Stimulated activated CD4-positive, alpha-beta T cell treated with anti-CD3 and anti-CD28 coated beads, Interleukin-2, amount 100 ng/mL, for 24 hours (primary cell): Measurements from ENCODE around the gene IQGAP3.

Experiments
- DNase-seq, 2 donors: peaks; one replicate each; pipeline ENCODE4 v3.0.0-alpha.2; 2020

IQGAP3 gene

DNA sequence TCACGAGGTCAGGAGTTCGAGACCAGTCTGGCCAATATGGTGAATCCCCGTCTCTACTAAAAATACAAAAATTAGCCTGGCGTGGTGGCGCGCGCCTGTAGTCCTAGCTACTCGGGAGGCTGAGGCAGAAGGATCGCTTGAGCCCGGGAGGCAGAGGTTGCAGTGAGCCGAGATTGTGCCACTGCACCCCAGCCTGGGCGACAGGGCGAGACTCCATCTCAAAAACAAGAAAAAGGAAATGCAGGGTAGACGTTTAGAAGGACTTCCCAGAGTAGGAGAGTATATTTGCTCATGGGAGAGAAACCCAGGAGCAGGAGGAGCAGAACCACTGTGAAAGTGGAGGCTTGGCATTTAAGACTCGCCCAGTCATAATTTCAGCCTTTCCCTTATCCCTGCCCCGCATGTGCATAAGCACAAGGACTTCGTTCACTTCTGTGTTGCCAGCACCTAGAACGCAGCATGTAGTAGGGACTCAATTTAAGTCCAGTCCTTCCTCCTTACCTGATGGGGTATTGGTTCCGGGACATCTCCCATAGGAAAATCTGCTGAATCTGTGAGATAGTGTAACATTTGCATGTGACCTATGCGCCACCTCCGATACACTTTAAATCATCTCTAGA, 66.6 kb downstream of the IQGAP3 start:
- DNase-seq = no peak

DNA sequence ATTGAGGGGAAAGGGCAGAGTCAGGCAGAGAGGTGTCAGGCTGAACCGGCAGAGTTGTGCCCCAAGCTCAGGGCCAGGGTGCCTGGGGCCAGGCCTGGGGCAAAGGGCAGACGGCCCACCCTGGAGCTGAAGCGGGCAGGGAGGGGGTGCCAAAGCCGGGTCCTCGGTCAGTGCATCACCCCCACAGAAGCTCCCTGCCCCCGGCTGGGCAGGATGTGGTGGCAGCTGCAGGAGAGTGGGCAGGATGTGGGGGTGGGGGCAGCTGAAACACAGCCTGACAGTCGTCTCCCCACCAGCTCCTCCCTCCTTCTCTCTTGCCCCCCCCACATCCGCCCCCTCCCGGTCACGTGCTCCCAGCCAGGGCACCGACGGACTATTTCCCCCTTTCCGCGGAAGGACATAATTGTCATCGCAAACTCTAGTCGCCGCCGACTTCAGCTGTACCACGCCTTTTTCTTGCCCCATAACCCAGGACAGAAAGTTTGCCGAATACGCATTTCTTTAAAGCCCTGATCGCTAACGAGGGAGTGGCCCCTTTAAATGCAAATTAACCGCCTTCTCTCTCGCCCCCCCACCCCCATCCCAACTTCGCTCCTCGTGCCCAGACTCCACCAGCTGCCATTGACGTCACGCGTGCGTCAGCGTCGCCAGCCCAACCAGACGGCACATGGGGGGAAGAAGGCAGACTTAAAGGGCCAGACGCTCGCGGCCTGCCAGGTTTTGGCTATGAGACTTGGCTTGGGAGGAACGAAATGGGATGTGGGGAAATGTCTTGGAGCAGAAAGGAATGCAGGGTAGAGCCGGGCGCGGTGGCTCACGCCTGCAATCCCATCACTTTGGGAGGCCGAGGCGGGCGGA, 67.3 kb downstream of the IQGAP3 start:
- peak; percentile 98 for DNase-seq

DNA sequence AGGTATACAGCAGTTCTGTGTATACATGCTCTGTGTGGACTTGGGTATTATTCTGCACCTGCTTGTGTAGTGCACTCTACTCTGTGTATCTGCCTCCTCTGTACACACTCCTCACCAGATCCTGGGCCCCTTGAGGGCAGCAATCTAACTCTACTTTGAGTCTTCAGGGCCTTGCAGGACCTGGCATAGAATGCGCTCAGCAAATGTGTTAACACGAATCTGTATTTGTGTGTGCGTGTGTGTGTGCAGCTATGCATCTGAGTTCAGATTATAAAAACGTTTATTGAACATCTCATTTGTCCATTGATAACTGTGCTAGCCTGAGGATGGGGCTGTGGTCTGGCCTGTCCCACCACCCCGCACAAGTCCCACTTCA, 67.9 kb downstream of the IQGAP3 start:
- DNase-seq = peak in 1 of 2 donors; percentile 47

DNA sequence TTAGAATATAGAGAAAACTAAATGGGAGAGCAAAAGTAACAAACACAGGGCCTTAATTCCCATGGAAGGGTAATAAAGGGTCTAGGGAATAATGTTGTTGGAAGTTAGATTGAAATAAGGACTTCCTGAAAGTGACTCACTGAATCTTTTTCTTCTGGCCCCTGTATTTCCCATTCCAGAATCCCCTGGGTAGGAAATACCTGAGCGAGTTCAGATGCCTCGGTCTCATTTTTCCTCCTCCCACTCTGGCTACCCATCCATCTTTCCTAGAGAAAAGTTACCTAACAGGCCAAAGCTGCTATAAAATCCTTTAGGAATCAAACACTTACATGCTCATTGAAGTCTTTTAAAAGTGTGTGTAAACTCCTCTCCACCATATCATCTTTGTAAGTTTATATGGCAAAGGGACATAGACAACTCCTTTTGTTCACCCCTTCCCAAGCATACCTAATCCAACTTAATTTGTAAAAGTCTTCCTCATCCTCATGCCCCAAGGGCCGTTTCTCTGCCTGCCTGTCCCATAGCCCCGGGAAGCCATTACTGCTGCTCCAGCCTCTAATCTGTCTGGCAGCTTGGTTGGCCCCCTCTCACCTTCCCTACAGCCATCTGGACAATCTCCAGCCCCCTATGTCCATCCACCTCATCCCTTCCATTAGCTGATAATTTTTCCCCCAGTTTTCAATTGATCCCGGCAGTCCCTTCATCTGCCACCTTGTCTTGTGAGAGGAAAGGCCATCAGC, 68.5 kb downstream of the IQGAP3 start:
- DNase-seq = no peak

DNA sequence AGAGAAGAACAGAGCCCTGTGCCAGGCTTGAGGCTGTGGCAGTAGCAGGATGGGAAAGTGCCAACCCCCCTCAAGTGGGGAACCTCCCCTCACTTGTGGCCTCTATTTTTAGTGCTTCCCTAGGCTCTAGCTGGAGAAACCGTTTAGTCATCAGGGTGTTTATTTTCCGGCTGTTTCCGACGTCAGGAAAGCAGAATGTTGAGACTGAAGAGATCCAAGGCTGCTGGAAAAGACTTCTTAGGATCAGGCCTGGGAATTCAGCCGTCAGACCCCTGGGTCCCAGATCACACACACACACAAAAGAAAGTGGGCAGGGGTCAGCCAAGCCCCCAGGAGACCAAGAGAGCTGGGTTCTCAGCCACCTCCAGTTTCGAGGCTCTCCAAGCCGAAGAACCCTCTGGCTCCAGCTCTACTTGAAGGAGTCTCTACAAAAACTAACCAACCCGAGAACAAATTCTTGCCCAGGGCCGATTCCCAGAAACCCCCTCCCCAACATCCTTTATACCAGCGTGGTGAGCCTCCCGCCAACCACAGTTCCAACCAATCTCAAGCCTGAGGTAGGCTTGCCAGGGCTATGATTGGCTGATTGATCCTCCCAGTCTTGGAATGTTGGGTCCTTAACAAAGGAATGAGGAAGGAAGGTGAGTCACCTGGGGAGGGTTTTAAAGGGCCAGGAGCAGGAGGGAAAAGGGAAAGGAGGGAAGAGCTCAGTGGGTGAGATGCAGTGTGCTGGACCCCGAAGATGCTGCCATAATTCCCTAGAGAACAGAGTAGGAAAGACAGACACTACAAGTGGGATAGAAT, 69.3 kb downstream of the IQGAP3 start:
- DNase-seq = no peak

DNA sequence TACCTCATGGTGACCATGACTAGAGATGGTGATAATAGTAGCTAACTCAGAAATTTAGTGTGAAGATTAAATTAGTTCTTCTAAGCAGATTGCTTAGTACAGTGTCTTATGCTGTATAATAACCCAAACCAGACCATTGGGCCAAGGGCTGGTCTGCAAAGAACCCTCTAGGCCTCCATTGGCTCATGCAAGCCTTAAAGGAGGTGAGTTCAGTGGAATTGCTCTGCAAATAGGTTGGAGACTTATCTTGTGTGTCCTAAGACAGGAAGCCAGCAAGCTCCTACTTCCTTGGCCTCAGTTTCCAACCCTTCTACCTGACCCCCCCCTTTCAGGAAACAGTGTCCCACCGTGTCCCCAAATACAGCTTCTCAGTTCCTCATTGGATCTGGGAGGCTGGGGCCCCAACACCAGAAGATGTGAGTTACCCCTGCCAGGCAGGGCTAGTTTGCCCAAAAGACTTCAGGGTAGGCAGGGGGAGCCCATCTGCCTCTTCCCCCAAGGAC, 69.9 kb downstream of the IQGAP3 start:
- no peak for DNase-seq

DNA sequence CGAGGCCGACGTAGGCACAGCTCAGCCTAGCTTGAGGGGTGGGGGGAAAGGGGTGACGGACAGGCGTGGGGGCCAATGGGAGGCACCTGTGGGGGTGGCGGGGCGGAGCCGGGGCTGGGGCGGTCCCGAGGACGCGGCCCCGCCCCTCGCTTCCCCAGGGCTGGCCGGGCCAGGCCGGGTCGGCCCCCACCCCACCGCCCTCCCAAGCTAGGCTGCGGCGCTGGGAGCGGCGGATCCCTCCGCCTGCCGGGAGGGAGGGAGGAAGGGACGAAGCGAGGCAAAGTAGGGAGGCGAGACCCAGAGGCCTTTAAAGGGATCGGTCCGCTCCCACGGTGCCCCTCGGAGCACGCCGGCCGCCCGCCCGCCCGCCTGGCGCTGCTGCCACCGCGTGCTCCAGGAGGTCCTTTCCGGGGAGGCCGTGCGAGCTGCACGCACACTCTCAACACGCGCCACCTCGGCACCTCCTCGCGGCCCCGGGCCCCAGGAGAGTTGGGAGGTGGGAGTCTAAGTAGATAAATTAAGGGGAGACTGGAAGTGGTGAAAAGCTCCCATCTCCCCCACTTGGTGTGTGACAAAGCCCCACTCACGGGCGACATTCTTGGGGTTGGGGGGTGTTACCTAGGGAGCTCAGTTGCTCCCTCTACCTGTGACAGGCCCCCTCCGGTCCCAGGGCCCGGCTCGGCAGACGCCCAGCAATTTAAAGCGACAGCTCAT, 71.4 kb downstream of the IQGAP3 start:
- DNase-seq = peak; percentile 93

DNA sequence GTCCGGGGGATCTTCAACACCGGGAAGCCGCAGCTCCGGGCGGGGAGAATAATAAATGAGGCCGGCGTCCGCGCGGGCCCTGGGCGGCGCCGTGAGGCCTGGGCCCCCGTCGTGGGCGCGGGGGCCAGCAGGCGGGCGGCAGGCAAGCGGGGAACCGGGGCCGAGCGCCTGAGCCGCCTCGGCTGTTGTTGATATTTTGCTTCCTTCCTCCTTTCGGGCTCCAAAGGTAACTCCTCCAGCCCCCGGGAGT, 71.9 kb downstream of the IQGAP3 start, which contains the start of gene MEF2D:
Gene MEF2D, minus strand, starts transcription at position 233 of the 250 bp plus-strand sequence. CDS start 17,483 bp downstream, outside the sequence.
- no peak for DNase-seq

DNA sequence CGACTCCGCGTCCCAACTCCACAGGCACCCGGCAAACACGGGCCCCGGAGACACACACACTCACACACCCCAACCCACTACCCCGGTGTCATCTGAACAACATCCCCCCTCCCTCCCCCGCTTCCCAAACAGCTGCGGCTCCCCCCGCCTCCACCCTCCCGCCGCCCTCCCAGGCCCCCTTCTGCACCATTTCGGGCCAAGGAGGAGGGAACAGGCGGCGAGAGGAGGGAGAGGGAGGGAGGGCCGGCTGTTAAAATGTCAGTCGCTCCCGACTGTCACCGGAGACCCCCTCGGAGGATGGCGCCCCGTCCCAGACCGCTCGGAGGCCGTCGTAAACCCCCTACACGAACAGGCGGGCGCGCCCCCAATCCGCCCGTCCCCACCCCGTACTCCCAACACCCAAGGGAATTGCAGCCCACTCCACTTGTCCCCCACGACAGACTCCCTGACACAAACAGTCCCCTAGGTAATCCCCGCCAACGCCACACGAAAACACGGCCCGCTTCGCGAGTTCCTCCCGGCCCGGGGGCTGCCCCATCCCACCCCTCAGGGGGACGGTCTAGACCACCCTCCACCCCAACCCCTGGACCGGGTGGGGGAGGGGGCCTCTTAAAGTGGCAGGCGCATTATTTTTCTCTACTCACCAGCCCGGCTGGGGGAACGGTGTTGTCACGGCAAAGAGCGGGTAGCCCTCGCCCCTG, 72.4 kb downstream of the IQGAP3 start:
- DNase-seq = peak; percentile 45 to 66

DNA sequence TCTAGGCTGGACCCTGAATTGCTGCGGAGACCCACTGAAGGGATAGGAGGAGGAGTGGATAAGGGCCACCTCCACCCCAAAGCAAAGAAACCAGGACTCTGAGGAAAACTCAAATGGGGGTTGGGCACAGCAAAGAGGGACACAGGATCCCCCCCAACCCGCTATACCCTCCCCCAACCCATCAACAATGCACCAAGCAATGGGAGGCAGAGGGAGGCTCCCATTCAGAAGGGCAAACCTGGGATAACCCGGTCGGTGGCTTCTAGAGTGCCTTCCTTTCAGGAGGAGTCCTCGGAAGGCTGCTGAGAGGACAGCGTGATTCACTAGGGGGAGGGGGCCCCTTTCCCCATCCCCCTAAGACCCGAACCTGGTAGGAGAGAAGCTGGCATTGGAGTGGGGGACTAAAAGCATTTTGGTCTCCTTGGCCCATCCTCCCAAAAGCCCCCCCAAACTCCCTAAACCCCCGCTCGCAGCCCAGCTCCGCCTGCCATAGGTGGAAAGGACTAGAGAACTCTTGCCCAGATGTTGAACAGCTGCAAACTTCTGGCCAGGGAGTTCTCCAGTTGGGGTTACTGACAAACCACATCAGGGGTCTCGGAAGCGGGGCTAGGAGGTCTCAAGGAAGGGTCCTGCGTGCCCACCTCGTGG, 73.0 kb downstream of the IQGAP3 start:
- DNase-seq = no peak

DNA sequence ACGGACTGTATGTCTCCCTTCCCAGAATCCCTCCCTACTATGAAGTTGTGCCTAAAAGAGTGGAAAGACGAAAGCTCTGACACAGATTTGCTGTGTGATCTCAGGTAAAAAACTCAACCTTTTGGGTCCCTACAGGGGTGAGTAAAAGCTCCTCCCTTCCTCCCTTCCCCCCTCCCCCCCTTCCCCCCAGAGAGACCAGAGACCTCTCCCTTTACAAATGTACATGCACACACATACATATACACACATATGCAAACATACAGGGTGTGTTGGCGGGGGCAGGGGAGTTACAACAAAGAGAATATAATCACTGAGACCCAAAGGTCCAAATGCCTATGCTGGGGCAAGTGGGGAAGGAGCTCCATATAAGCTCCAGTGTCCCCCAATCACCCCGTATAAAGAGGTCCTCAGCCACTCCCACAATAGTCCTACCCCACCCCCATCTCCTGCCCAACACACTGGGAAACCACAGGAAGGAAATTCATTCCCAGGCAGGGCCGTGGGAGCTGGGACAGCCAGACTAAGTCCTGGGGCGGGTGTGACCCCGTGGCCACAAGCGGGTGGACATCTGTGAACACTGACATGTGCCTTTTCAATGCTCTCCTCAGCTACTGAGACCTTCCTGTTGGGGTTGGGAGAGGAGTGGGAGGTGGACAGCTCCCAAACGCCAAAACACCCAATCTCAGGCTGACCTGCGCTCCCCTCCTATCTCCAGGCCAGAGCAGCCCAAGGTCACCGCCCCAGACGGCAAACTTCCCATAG, 73.8 kb downstream of the IQGAP3 start:
- no peak for DNase-seq

DNA sequence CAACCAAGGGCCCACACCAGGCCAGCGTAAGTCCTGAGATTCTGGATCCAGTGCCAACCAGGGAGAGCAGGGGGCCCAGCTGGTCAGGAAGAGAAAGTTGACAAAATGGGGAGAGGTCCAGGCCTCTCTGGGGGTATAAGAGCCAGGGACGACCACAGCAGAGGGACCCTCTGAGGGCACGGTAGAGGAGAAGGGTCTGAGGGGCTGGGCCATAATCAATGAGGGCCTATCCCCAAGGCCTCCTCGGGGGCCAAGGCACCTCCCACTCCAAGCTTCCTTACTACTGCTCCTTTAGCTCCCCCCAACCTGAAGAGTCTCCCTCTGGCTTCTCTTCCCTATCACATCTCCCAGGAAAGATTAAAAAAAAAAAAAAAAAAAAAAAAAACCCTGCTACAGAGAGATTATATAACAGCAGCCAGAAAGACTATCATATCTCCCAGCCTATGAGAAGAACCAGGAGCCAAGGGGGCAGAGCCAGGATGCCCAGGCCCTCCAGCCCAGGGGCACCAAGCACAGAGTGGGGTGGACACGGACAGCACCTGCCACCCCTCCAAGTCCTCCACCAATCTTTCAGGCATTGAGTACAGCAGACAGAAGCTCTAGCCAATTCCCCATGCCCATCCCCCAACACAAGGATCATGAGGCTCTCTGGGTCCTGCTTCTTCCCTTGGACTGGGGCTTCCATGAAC, 74.5 kb downstream of the IQGAP3 start:
- DNase-seq = no peak

DNA sequence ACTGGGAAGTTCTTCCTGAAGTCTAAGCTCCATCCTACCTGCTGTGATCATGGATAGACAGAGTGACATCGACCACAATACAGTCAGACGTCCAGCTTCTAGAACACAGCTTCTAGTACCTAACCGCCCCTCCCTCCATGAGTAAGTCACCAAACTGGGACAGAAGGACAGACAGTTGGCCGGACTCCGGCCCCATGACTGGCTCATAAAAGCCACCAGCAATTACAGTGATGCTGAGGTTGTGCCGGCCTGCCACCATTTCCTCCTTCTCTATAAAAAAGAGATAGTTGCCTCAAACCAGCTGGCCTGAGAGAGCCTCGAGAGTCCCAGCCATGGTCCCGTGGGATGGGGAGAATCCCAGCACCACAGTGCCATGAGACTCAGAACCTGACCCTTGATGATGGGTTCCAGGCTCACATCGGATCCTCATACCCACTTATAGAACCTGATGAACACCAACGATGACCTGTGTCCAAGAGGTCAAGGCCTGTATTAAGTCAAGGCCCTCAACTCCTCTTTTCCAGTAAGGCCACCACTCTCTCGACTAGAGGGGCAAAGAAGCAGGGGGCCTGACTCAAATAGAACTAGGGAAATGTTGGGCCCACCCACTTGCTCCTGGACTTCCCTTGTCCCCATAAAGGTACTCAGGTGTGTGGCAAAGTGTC, 75.2 kb downstream of the IQGAP3 start:
- no peak for DNase-seq

DNA sequence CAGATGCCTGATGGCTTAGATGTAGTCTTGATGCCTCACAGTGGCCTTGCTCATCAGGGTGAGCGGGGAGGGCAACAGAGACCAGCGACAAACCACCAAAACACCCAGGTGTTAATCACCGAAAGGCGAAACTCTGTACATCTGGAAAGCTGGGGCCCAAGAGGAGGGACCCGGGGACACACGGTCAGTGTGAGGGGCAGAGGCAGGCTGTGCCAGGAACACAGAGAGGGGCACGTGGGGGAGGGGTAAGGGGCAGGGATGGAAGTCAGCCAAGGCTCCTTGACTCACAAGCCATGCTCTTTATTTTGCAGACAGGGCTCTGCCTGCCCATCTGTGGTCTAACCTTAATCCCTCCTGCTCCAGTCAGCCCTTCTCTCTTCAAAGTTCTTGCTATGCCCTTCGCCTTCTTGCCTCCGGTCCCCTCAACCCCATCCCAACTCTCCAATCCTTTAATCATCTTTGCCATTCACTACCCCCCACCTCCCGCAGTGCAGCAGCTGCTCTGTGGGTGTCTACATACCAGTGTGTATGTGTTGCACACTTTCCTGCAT, 76.1 kb downstream of the IQGAP3 start:
- DNase-seq = no peak

DNA sequence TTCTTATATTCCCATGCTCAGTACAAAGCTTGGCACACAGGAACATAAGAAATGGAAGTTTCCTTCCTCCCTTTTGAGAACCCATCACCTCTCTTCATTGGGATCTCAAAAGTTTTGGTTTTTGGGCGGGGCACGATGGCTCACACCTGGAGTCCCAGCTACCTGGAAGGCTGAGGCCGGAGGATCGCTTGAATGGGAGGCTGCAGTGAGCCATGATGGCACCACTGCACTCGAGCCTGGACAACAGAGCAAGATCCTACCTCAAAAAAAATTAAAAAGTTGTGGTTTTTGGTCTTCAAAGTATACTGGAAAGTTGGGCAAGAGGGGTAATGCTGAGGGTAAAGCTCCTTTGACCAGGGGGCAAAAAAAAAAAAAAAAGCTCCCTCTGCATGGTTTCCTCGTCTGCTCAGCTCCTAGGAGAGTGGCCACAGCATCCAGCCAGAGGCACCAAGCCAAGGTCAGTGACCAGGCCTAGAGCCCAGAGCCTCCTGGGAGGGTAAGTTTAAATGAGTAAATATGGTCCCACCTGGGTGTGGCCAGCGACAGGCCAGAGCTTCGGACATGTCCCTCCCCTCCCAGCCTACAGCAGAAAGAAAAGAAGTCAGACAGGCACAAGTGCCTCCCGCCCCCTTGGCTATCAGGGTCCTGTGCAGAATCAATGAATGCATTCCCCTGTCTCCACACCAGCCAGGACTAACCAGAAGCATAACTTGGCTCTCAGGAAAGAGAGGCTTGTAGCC, 76.8 kb downstream of the IQGAP3 start:
- DNase-seq = no peak

DNA sequence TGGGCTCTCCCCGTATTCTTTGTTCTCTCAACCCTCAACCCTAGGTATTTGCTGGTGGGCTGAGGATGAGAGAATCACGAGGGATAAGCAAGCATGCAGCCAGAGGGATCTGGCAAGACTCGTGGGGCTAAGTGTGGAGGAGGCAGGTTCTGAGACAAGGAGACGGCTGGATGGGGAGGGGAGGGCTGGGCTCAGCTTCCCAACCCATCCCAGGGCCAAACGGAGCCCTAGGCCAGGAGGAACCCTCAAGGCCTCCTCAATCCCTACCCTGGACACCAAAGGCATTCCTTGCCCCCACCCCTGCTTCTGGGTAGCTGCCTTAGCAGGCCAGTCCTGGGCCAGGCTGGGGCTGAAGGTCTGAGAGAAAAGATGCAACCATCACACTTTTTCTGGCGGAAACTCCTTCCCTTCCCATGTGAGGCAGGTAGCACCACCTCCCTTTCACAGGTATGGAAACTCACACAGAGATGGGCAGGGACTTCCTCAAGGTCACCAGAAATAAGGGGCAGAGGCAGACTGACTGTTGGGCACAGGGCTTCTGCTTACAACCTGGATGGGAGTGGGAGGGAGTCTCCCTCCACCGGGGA, 78.0 kb downstream of the IQGAP3 start:
- no peak for DNase-seq

DNA sequence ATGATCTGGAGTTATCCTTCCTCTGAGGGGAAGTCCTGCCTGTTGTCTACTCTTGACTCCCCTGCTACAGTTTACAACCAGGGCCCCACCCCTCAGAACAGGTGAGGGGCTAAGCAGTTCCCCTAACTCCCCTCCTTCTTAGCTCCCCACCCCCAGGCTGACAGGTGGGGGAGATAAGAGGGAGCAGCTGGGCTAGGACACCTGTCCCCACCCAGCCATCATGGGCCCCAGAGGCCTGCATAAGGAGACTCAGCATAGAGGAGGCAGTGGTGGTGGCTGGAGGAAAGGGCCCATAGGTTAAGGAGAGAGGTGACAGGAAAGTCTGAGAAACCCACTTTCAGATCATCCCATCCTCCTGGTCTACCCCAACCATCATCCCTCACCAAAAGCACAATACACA, 78.6 kb downstream of the IQGAP3 start:
- DNase-seq = no peak
